Ishikawa (cell line): Measurements from ENCODE around the gene OXER1.

Source experiments
- CEBPB ChIP-seq: IDR thresholded peaks from 2 replicates; pipeline ENCODE4 v1.6.1; 2012
- CREB1 ChIP-seq: IDR thresholded peaks from 2 replicates; pipeline ENCODE4 v1.6.1; 2012; ENCODE audit warnings: low read depth
- EGR1 ChIP-seq: IDR thresholded peaks from 2 replicates; pipeline ENCODE4 v1.6.1; 2012
- EP300 ChIP-seq: IDR thresholded peaks from 2 replicates; pipeline ENCODE4 v1.6.1; 2012; ENCODE audit warnings: borderline replicate concordance
- FOXM1 ChIP-seq: IDR thresholded peaks from 2 replicates; pipeline ENCODE4 v1.6.1; 2012; ENCODE audit warnings: low read depth, borderline replicate concordance
- MAX ChIP-seq: IDR thresholded peaks from 2 replicates; pipeline ENCODE4 v1.6.1; 2012
- NFIC ChIP-seq: IDR thresholded peaks from 2 replicates; pipeline ENCODE4 v1.6.1; 2012
- RAD21 ChIP-seq: IDR thresholded peaks from 2 replicates; pipeline ENCODE4 v1.6.1; 2012; ENCODE audit warnings: low read depth
- TAF1 ChIP-seq: IDR thresholded peaks from 2 replicates; pipeline ENCODE4 v1.6.1; 2012; ENCODE audit warnings: low read depth, mild to moderate bottlenecking
- TEAD4 ChIP-seq: IDR thresholded peaks from 2 replicates; pipeline ENCODE4 v1.6.1; 2012
- YY1 ChIP-seq: IDR thresholded peaks from 2 replicates; pipeline ENCODE4 v1.6.1; 2012; ENCODE audit warnings: low read depth
- ZBTB7A ChIP-seq: IDR thresholded peaks from 2 replicates; pipeline ENCODE4 v1.6.1; 2012; ENCODE audit warnings: low read depth
- TF ChIP-seq, protein P1 (sequence below): IDR thresholded peaks from 2 replicates; pipeline ENCODE4 v1.6.1; 2012
- TF ChIP-seq, protein P2 (sequence below): IDR thresholded peaks from 2 replicates; pipeline ENCODE4 v1.6.1; 2012; ENCODE audit warnings: low read depth, mild to moderate bottlenecking

GRCh38 chr2:42775186-42775585 lies 11.3 kb upstream of the OXER1 start:
- no peak for TF ChIP-seq CEBPB
- TF ChIP-seq MAX, result no peak
- TF ChIP-seq TAF1, result no peak
- TF ChIP-seq EP300, result no peak
- no peak for TF ChIP-seq YY1
- TF ChIP-seq, protein P1, sequence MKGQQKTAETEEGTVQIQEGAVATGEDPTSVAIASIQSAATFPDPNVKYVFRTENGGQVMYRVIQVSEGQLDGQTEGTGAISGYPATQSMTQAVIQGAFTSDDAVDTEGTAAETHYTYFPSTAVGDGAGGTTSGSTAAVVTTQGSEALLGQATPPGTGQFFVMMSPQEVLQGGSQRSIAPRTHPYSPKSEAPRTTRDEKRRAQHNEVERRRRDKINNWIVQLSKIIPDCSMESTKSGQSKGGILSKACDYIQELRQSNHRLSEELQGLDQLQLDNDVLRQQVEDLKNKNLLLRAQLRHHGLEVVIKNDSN, result no peak
- TF ChIP-seq, protein P2, sequence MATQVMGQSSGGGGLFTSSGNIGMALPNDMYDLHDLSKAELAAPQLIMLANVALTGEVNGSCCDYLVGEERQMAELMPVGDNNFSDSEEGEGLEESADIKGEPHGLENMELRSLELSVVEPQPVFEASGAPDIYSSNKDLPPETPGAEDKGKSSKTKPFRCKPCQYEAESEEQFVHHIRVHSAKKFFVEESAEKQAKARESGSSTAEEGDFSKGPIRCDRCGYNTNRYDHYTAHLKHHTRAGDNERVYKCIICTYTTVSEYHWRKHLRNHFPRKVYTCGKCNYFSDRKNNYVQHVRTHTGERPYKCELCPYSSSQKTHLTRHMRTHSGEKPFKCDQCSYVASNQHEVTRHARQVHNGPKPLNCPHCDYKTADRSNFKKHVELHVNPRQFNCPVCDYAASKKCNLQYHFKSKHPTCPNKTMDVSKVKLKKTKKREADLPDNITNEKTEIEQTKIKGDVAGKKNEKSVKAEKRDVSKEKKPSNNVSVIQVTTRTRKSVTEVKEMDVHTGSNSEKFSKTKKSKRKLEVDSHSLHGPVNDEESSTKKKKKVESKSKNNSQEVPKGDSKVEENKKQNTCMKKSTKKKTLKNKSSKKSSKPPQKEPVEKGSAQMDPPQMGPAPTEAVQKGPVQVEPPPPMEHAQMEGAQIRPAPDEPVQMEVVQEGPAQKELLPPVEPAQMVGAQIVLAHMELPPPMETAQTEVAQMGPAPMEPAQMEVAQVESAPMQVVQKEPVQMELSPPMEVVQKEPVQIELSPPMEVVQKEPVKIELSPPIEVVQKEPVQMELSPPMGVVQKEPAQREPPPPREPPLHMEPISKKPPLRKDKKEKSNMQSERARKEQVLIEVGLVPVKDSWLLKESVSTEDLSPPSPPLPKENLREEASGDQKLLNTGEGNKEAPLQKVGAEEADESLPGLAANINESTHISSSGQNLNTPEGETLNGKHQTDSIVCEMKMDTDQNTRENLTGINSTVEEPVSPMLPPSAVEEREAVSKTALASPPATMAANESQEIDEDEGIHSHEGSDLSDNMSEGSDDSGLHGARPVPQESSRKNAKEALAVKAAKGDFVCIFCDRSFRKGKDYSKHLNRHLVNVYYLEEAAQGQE, result no peak
- TF ChIP-seq CREB1, result no peak
- TF ChIP-seq EGR1, result no peak
- TF ChIP-seq RAD21, result no peak
- no peak for TF ChIP-seq NFIC
- TF ChIP-seq TEAD4, result no peak
- TF ChIP-seq FOXM1, result no peak
- no peak for TF ChIP-seq ZBTB7A
